ENCODE results near the gene CPED1.
A peak's percentile ranks its signal among the peaks of the same experiment; 100 is the strongest.

The CPED1 gene

DNA sequence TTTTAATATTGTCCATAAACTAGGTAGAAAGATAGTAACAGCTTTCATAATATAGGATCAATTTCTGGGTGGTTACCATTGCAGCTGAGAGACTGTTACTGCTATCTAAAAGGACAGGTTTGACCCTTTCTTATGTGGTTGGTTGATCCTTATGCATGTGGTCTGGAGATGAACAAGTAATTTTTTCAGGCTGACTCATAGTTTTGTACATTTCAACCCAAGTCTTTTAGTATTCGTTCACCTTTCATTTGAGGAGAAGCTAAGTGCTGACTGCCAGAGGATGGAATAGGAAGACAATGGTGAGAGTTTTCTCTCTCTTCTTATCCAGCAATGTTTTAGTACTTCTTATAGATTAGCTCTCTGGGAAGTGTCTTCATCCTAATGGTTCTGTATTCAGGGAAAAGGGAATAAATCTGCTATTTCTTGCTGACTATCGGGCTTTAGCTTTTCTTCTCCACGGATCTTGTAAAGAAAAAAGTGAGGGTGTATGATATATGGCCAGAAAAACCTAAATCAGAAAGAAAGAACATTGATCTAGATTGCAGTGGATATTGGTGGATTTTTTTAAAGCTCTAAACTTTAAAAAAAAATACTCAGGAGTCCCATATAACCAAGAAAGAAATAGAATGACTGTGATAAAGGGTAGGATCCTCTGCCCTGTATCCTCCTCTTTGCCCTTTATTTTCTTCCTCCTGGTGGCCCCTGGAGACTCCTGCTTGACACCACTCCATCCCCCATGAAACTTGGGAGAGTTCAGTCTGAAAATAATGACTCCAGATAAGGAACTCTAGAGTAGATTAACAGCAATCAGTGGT is 88.0 kb downstream of the CPED1 start:
- peak overlapping the region; percentile 23 for H3K27ac ChIP-seq
- in situ Hi-C loops (cut with HindIII; ENCODE audit: low pct_ligation_motif_present, low sequenced_read_pairs): loop anchor here (25.0 kb wide), 1 partner anchor 89 kb away; the partner anchor contains the start of gene CPED1

DNA sequence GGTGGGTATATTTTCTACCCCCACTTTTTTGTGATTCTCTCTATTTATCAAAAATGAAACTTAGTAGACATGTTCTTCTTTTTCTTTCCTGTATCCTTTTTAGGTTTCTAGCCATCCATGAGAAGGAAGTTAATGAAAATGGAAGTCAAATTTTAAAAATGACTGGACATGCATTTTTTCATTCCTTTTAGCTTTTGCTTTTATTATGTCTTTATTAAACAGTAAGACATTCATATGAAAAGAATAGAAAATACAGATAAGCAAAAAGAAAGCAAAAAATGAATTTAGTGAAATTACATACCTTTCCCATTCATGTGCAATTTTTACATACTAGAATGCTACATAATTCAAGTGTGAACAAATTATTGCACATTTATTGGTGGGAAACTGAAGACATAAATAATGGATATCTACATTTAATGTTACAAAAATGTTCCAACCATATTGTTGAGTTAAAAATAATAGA is 88.7 kb downstream of the CPED1 start:
- no peak overlapping the region for H3K4me3 ChIP-seq (ENCODE audit: low read depth, low read length)
- H3K27ac ChIP-seq: no peak overlapping the region
- H3K36me3 ChIP-seq (replicated peaks): no peaks in the 10 kb centered on the region
- TF ChIP-seq, protein P1, sequence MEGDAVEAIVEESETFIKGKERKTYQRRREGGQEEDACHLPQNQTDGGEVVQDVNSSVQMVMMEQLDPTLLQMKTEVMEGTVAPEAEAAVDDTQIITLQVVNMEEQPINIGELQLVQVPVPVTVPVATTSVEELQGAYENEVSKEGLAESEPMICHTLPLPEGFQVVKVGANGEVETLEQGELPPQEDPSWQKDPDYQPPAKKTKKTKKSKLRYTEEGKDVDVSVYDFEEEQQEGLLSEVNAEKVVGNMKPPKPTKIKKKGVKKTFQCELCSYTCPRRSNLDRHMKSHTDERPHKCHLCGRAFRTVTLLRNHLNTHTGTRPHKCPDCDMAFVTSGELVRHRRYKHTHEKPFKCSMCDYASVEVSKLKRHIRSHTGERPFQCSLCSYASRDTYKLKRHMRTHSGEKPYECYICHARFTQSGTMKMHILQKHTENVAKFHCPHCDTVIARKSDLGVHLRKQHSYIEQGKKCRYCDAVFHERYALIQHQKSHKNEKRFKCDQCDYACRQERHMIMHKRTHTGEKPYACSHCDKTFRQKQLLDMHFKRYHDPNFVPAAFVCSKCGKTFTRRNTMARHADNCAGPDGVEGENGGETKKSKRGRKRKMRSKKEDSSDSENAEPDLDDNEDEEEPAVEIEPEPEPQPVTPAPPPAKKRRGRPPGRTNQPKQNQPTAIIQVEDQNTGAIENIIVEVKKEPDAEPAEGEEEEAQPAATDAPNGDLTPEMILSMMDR (IDR thresholded peaks at IDR 0.05; ENCODE audit: low read depth, low read length, missing control alignments): no peak
- DNase-seq: no peak
- in situ Hi-C loops (cut with HindIII; ENCODE audit: low pct_ligation_motif_present, low sequenced_read_pairs): loop anchor here (25.0 kb wide), 1 partner anchor 90 kb away; the partner anchor contains the start of gene CPED1
- H3K27me3 ChIP-seq (replicated peaks): no peaks in the 10 kb centered on the region

More for the DNA sequence above, 88.0 kb downstream of the CPED1 start:
- peak; percentile 61 for DNase-seq
- Histone ChIP-seq H3K4me3 (ENCODE audit: low read depth, low read length) (no peak overlapping the region), H3K27me3 (replicated peaks) (no peaks in the 10 kb centered on the region), H3K36me3 (replicated peaks) (no peaks in the 10 kb centered on the region)
- TF ChIP-seq, protein P1 (IDR thresholded peaks at IDR 0.05; ENCODE audit: low read depth, low read length, missing control alignments): no peak

DNA sequence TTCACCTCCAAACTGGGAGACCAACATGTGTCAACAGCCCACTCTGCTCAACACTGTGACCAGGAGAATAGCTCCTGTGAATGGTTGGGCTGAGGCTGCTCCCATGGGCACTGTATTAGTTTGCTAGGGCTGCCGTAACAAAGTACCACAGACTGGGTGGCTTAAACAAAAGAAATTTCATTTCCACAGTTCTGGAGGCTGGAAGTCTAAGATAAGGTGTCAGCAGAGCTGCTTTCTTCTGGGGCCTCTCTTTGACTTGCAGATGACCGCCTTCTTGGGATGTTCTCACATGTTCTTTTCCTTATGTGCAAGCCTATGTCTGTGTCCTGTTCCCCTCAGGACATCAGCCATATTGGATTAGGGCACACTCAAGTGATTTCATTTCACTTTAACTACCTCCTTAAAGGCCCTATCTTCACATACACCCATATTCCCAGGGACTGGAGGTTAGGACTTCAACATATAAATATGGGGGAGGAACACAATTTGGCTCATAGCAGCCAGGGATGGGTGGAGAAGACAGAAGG is 90.3 kb downstream of the CPED1 start:
- in situ Hi-C loops (cut with HindIII; ENCODE audit: low pct_ligation_motif_present, low sequenced_read_pairs): loop anchor here (25.0 kb wide), 1 partner anchor 91 kb away; the partner anchor contains the start of gene CPED1
- H3K36me3 ChIP-seq (replicated peaks): no peaks in the 10 kb centered on the region
- H3K4me3 ChIP-seq (ENCODE audit: low read depth, low read length): no peak overlapping the region
- DNase-seq: no peak
- no peaks in the 10 kb centered on the region for H3K27me3 ChIP-seq (replicated peaks)
- H3K27ac ChIP-seq: no peak overlapping the region
- TF ChIP-seq, protein P1 (IDR thresholded peaks at IDR 0.05; ENCODE audit: low read depth, low read length, missing control alignments): no peak

DNA sequence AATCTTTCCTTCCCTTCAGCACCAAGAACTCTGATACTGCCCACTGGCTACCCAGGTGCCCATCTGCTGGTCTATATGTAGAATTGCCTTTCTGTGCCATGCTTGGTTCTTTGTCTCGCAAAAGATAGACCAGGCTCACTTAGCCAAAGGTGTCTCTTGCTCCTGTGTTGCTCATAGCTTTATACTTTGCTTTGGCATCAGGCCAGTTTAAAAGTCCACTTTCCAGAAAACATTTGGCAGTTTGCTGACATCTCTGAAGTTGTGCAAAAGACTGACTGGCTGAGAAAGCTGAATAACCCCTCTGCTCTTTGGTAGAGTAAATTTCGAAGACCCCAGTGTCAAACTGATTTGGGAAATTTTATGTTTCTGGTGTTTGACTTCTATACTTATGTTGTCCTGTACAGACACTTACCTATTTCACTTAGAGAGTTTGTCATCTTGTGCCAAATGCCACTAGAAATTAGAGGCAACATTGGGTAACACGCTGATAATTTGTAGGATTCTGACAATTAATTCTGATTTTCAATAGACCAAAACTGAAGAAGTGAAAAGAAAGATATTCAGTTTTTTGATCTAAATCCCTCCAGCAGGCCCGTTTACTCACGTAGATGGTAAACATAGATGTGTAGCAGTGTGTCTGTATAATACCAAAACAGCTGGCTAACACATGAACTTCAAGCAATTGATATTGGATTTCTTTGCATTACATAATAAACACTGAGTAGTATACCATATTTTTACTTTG is 91.1 kb downstream of the CPED1 start:
- Histone ChIP-seq H3K27me3 (replicated peaks) (no peaks in the 10 kb centered on the region), H3K4me3 (ENCODE audit: low read depth, low read length) (no peak overlapping the region), H3K36me3 (replicated peaks) (no peaks in the 10 kb centered on the region), H3K27ac (no peak overlapping the region)
- TF ChIP-seq, protein P1 (IDR thresholded peaks at IDR 0.05; ENCODE audit: low read depth, low read length, missing control alignments): peak; percentile 53
- DNase-seq: peak; percentile 23
- in situ Hi-C loops (cut with HindIII; ENCODE audit: low pct_ligation_motif_present, low sequenced_read_pairs): loop anchor here (25.0 kb wide), 1 partner anchor 92 kb away; the partner anchor contains the start of gene CPED1

DNA sequence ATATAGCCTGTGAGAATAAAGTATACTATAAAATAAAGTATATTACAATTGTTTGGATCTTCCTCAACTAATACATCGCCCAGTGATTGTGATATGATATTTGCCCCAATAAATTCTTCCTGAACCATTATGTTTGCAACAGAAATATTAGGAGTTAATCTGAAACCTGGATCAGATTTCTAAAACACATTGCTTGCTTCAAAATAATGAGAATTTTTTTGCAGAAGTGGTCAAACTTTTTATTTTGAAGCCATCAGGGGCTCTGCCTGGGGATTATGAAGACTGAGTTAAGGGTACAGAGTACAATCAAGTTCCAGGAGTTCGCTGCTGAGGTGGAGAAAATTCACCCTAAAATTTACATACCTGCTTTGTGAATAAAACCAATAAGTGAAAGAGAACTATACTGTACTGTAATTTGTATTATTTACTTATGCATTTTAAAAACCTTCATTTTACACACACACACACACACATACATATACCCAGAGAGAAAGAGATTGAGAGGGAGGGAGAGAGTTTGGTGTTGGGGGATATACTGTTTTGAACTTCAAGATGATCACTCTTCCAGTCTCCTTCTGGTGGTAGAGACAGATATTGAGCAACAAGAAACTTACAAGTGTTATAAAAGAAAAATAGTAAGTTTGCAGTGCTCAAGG is 91.9 kb downstream of the CPED1 start:
- no peak for DNase-seq
- H3K4me3 ChIP-seq (ENCODE audit: low read depth, low read length): no peak overlapping the region
- TF ChIP-seq, protein P1 (IDR thresholded peaks at IDR 0.05; ENCODE audit: low read depth, low read length, missing control alignments): no peak
- no peaks in the 10 kb centered on the region for H3K36me3 ChIP-seq (replicated peaks)
- no peak overlapping the region for H3K27ac ChIP-seq
- in situ Hi-C loops (cut with HindIII; ENCODE audit: low pct_ligation_motif_present, low sequenced_read_pairs): loop anchor here (25.0 kb wide), 1 partner anchor 93 kb away; the partner anchor contains the start of gene CPED1
- no peaks in the 10 kb centered on the region for H3K27me3 ChIP-seq (replicated peaks)
